SK-N-SH treated with all-trans-retinoic acid at 6 μM for 48 hours (cell line): Measurements from ENCODE around the gene GALNTL6.

ENCODE experiments used
- ATAC-seq: fragments of 200-7000 bp; cut with Tn5 transposase; 3 replicates; pipeline ENCODE4 v1.9.1; 2020; ENCODE audit warnings: mild to moderate bottlenecking, moderate library complexity
- ARNTL ChIP-seq: fragments of 450-650 bp; formaldehyde crosslinking; IDR thresholded peaks from 2 replicates; pipeline ENCODE4 v1.5.0; 2020; ENCODE audit warnings: low read depth, mild to moderate bottlenecking, moderate library complexity, borderline replicate concordance
- BACH2 ChIP-seq: fragments of 250-450 bp; sonication (Bioruptor Pico); IDR thresholded peaks from 2 replicates; pipeline ENCODE4 v1.9.0; 2021; ENCODE audit warnings: mild to moderate bottlenecking, borderline replicate concordance
- CSDC2 ChIP-seq: fragments of 250-450 bp; sonication (Bioruptor Pico); IDR thresholded peaks from 2 replicates; pipeline ENCODE4 v1.5.0; 2020; ENCODE audit warnings: mild to moderate bottlenecking, moderate library complexity
- ESRRG ChIP-seq: fragments of 250-450 bp; sonication (Bioruptor Pico); IDR thresholded peaks from 2 replicates; pipeline ENCODE4 v1.6.1; 2021; ENCODE audit warnings: mild to moderate bottlenecking
- GLIS3 ChIP-seq: fragments of 250-450 bp; sonication (Bioruptor Pico); IDR thresholded peaks from 2 replicates; pipeline ENCODE4 v1.5.0; 2020; ENCODE audit warnings: mild to moderate bottlenecking, moderate library complexity
- ISL1 ChIP-seq: fragments of 250-450 bp; sonication (Bioruptor Pico); IDR thresholded peaks from 2 replicates; pipeline ENCODE4 v2.1.2; 2022; ENCODE audit warnings: mild to moderate bottlenecking, moderate library complexity
- OSR1 ChIP-seq: fragments of 250-450 bp; sonication (Bioruptor Pico); IDR thresholded peaks from 2 replicates; pipeline ENCODE4 v1.8.0; 2022; ENCODE audit warnings: moderate library complexity, mild to moderate bottlenecking, inconsistent platforms
- PPARA ChIP-seq: fragments of 250-450 bp; sonication (Bioruptor Pico); IDR thresholded peaks from 2 replicates; pipeline ENCODE4 v1.5.0; 2020; ENCODE audit warnings: mild to moderate bottlenecking, borderline replicate concordance
- RARB ChIP-seq: fragments of 250-450 bp; sonication (Bioruptor Pico); IDR thresholded peaks from 2 replicates; pipeline ENCODE4 v1.8.0; 2021; ENCODE audit warnings: mild to moderate bottlenecking, moderate library complexity
- SNAI2 ChIP-seq: fragments of 250-450 bp; sonication (Bioruptor Pico); IDR thresholded peaks from 2 replicates; pipeline ENCODE4 v1.5.0; 2020; ENCODE audit warnings: mild to moderate bottlenecking, moderate library complexity
- TOX ChIP-seq: fragments of 250-450 bp; sonication (Bioruptor Pico); IDR thresholded peaks from 2 replicates; pipeline ENCODE4 v1.8.0; 2021; ENCODE audit warnings: mild to moderate bottlenecking, moderate library complexity, borderline replicate concordance
- ZFP3 ChIP-seq: fragments of 250-450 bp; sonication (Bioruptor Pico); IDR thresholded peaks from 2 replicates; pipeline ENCODE4 v1.5.0; 2020; ENCODE audit warnings: mild to moderate bottlenecking, moderate library complexity
- ZFP30 ChIP-seq: fragments of 450-650 bp; formaldehyde crosslinking; IDR thresholded peaks from 2 replicates; pipeline ENCODE4 v1.5.0; 2022; ENCODE audit warnings: mild to moderate bottlenecking, moderate library complexity
- ZNF565 ChIP-seq: fragments of 450-650 bp; formaldehyde crosslinking; conservative IDR thresholded peaks from 2 replicates; pipeline ENCODE4 v1.5.0; 2020; ENCODE audit warnings: low read depth, mild to moderate bottlenecking, moderate library complexity
- ZNF70 ChIP-seq: fragments of 450-650 bp; formaldehyde crosslinking; IDR thresholded peaks from 2 replicates; pipeline ENCODE4 v1.5.0; 2020; ENCODE audit warnings: mild to moderate bottlenecking, moderate library complexity
- ZNF8 ChIP-seq: fragments of 450-650 bp; formaldehyde crosslinking; IDR thresholded peaks from 2 replicates; pipeline ENCODE4 v1.5.0; 2020; ENCODE audit warnings: mild to moderate bottlenecking, moderate library complexity
- TF ChIP-seq, protein P1 (sequence below): fragments of 250-450 bp; sonication (Bioruptor Pico); IDR thresholded peaks from 2 replicates; pipeline ENCODE4 v1.8.0; 2020; ENCODE audit warnings: mild to moderate bottlenecking, moderate library complexity, borderline replicate concordance
- TF ChIP-seq, protein P2 (sequence below): fragments of 250-450 bp; sonication (Bioruptor Pico); IDR thresholded peaks from 2 replicates; pipeline ENCODE4 v1.8.0; 2021; ENCODE audit warnings: low read depth, mild to moderate bottlenecking, moderate library complexity, borderline replicate concordance
- TF ChIP-seq, protein P3 (sequence below): fragments of 250-450 bp; sonication (Bioruptor Pico); IDR thresholded peaks from 2 replicates; pipeline ENCODE4 v1.5.1; 2021; ENCODE audit warnings: mild to moderate bottlenecking, moderate library complexity
- TF ChIP-seq, protein P4 (sequence below): fragments of 250-450 bp; sonication (Bioruptor Pico); IDR thresholded peaks from 2 replicates; pipeline ENCODE4 v1.5.1; 2020; ENCODE audit warnings: low read depth, mild to moderate bottlenecking, moderate library complexity
- TF ChIP-seq, protein P5 (sequence below): fragments of 250-450 bp; sonication (Bioruptor Pico); IDR thresholded peaks from 2 replicates; pipeline ENCODE4 v1.5.0; 2020; ENCODE audit warnings: mild to moderate bottlenecking, moderate library complexity

Gene GALNTL6

DNA sequence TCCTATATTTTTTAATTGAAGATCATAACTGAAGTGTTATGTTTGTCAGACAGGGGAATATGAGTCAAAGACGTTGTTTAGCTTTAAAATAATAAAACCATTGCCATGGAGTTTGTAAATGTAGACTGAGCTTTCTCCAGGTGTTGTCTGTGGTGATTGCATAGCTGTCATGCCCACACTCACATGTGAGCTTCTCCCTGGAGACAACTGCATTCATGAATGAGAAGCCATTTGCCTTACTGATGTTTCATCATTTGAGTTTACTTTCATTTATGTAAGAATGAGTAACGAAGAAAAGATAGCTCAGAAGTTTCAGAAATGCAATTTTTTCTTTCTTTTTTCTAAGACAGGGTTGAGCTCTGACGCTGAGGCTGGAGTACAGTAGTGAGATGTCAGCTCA, 339.1 kb downstream of the GALNTL6 start:
- no peak for ATAC-seq
- TF ChIP-seq ZFP30 (CRISPR knock-in tag) (no peak), BACH2 (CRISPR knock-in tag) (no peak), GLIS3 (CRISPR knock-in tag) (no peak), OSR1 (CRISPR knock-in tag) (no peak), ZNF8 (CRISPR knock-in tag) (no peak), ZNF70 (no peak), ZNF565 (CRISPR knock-in tag) (no peak), PPARA (no peak), ARNTL (CRISPR knock-in tag) (no peak), CSDC2 (CRISPR knock-in tag) (no peak)
- TF ChIP-seq, protein P1, sequence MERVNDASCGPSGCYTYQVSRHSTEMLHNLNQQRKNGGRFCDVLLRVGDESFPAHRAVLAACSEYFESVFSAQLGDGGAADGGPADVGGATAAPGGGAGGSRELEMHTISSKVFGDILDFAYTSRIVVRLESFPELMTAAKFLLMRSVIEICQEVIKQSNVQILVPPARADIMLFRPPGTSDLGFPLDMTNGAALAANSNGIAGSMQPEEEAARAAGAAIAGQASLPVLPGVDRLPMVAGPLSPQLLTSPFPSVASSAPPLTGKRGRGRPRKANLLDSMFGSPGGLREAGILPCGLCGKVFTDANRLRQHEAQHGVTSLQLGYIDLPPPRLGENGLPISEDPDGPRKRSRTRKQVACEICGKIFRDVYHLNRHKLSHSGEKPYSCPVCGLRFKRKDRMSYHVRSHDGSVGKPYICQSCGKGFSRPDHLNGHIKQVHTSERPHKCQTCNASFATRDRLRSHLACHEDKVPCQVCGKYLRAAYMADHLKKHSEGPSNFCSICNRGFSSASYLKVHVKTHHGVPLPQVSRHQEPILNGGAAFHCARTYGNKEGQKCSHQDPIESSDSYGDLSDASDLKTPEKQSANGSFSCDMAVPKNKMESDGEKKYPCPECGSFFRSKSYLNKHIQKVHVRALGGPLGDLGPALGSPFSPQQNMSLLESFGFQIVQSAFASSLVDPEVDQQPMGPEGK (CRISPR knock-in tag): no peak
- TF ChIP-seq, protein P2, sequence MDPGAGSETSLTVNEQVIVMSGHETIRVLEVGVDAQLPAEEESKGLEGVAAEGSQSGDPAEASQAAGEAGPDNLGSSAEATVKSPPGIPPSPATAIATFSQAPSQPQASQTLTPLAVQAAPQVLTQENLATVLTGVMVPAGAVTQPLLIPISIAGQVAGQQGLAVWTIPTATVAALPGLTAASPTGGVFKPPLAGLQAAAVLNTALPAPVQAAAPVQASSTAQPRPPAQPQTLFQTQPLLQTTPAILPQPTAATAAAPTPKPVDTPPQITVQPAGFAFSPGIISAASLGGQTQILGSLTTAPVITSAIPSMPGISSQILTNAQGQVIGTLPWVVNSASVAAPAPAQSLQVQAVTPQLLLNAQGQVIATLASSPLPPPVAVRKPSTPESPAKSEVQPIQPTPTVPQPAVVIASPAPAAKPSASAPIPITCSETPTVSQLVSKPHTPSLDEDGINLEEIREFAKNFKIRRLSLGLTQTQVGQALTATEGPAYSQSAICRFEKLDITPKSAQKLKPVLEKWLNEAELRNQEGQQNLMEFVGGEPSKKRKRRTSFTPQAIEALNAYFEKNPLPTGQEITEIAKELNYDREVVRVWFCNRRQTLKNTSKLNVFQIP (CRISPR knock-in tag): no peak

DNA sequence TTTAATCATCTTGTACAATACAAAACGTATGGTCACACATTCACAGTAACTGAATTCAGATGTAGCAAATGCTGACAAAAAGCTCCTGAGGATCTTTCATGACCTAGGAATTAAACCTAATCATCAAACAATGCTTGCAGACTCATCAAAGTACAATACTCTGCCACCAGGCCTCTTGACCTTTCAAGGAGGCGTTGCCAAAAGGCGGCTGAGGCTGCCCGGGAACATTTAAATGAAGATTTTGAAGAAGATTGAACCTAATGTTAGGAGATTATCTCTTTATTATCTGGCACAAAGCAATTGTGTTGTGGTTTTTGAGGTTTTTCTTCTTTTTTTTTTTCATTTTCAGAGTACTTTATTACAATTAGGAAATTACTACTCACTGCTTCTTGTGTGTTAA, 340.5 kb downstream of the GALNTL6 start:
- TF ChIP-seq, protein P1 (CRISPR knock-in tag): no peak
- no peak for TF ChIP-seq ARNTL (CRISPR knock-in tag)
- TF ChIP-seq GLIS3 (CRISPR knock-in tag): no peak
- TF ChIP-seq OSR1 (CRISPR knock-in tag): no peak
- TF ChIP-seq, protein P3, sequence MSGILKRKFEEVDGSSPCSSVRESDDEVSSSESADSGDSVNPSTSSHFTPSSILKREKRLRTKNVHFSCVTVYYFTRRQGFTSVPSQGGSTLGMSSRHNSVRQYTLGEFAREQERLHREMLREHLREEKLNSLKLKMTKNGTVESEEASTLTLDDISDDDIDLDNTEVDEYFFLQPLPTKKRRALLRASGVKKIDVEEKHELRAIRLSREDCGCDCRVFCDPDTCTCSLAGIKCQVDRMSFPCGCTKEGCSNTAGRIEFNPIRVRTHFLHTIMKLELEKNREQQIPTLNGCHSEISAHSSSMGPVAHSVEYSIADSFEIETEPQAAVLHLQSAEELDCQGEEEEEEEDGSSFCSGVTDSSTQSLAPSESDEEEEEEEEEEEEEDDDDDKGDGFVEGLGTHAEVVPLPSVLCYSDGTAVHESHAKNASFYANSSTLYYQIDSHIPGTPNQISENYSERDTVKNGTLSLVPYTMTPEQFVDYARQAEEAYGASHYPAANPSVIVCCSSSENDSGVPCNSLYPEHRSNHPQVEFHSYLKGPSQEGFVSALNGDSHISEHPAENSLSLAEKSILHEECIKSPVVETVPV (CRISPR knock-in tag): no peak
- no peak for TF ChIP-seq ISL1 (CRISPR knock-in tag)
- TF ChIP-seq, protein P4, sequence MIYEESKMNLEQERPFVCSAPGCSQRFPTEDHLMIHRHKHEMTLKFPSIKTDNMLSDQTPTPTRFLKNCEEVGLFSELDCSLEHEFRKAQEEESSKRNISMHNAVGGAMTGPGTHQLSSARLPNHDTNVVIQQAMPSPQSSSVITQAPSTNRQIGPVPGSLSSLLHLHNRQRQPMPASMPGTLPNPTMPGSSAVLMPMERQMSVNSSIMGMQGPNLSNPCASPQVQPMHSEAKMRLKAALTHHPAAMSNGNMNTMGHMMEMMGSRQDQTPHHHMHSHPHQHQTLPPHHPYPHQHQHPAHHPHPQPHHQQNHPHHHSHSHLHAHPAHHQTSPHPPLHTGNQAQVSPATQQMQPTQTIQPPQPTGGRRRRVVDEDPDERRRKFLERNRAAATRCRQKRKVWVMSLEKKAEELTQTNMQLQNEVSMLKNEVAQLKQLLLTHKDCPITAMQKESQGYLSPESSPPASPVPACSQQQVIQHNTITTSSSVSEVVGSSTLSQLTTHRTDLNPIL (CRISPR knock-in tag): no peak
- no peak for TF ChIP-seq ZFP30 (CRISPR knock-in tag)
- TF ChIP-seq BACH2 (CRISPR knock-in tag): no peak
- no peak for TF ChIP-seq SNAI2
- TF ChIP-seq, protein P2 (CRISPR knock-in tag): no peak
- no peak for TF ChIP-seq PPARA
- TF ChIP-seq RARB: no peak
- TF ChIP-seq, protein P5, sequence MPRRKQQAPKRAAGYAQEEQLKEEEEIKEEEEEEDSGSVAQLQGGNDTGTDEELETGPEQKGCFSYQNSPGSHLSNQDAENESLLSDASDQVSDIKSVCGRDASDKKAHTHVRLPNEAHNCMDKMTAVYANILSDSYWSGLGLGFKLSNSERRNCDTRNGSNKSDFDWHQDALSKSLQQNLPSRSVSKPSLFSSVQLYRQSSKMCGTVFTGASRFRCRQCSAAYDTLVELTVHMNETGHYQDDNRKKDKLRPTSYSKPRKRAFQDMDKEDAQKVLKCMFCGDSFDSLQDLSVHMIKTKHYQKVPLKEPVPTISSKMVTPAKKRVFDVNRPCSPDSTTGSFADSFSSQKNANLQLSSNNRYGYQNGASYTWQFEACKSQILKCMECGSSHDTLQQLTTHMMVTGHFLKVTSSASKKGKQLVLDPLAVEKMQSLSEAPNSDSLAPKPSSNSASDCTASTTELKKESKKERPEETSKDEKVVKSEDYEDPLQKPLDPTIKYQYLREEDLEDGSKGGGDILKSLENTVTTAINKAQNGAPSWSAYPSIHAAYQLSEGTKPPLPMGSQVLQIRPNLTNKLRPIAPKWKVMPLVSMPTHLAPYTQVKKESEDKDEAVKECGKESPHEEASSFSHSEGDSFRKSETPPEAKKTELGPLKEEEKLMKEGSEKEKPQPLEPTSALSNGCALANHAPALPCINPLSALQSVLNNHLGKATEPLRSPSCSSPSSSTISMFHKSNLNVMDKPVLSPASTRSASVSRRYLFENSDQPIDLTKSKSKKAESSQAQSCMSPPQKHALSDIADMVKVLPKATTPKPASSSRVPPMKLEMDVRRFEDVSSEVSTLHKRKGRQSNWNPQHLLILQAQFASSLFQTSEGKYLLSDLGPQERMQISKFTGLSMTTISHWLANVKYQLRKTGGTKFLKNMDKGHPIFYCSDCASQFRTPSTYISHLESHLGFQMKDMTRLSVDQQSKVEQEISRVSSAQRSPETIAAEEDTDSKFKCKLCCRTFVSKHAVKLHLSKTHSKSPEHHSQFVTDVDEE (CRISPR knock-in tag): no peak
- TF ChIP-seq ZNF565 (CRISPR knock-in tag): no peak
- no peak for TF ChIP-seq ZNF8 (CRISPR knock-in tag)
- TF ChIP-seq ZFP3: no peak
- no peak for TF ChIP-seq ZNF70
- TF ChIP-seq ESRRG (CRISPR knock-in tag): no peak
- TF ChIP-seq TOX (CRISPR knock-in tag): no peak
- TF ChIP-seq, all 23 proteins: peak for 0
- ATAC-seq: no peak
